ENCODE results near the gene PKNOX2. TPM values are rescaled to one million over a fixed set of nuclear protein-coding genes. Genes with fewer than 3 reads are reported as not detected.

Gene PKNOX2
- total RNA-seq, 1 experiment from 2014 or later, result 3.7 TPM

DNA sequence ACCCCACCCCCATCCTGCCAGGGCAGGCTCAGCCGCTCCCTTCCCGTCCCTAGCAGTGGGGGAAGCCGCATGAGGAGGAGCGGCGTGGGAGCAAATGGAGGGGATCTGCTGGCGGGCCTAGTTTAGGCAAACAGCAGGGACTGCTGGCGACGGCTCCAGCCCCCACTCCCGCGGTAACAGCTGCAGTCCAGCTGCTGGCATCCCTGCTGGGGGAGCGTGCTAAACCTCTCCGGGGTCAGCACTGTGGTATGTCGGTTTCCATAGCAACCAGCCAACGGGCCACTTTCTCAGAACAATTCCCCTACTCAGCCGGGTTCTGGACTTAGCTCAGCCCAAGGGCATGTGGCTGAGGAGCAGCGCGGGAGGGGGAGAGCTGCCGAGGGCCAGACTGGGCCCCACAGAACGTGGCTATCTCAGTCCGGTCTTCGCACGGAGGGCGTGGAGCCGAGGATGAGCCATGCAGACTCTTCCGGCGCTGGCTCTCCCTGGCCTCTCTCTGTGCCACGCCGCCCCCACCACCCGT, 98.8 kb downstream of the PKNOX2 start (continued):
- TF ChIP-seq, protein P1, sequence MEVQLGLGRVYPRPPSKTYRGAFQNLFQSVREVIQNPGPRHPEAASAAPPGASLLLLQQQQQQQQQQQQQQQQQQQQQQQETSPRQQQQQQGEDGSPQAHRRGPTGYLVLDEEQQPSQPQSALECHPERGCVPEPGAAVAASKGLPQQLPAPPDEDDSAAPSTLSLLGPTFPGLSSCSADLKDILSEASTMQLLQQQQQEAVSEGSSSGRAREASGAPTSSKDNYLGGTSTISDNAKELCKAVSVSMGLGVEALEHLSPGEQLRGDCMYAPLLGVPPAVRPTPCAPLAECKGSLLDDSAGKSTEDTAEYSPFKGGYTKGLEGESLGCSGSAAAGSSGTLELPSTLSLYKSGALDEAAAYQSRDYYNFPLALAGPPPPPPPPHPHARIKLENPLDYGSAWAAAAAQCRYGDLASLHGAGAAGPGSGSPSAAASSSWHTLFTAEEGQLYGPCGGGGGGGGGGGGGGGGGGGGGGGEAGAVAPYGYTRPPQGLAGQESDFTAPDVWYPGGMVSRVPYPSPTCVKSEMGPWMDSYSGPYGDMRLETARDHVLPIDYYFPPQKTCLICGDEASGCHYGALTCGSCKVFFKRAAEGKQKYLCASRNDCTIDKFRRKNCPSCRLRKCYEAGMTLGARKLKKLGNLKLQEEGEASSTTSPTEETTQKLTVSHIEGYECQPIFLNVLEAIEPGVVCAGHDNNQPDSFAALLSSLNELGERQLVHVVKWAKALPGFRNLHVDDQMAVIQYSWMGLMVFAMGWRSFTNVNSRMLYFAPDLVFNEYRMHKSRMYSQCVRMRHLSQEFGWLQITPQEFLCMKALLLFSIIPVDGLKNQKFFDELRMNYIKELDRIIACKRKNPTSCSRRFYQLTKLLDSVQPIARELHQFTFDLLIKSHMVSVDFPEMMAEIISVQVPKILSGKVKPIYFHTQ (CRISPR knock-in tag; IDR thresholded peaks at IDR 0.05), result no peak
- TF ChIP-seq GTF2I (CRISPR knock-in tag; conservative IDR thresholded peaks at IDR 0.05) (no peak), TP53 (CRISPR knock-in tag; IDR thresholded peaks at IDR 0.05) (peak; percentile 47; the same call in 1 of the 2 replicates), RELA (CRISPR knock-in tag; IDR thresholded peaks at IDR 0.05; ENCODE audit: borderline replicate concordance) (no peak), SMAD3 (CRISPR knock-in tag; IDR thresholded peaks at IDR 0.05; ENCODE audit: borderline replicate concordance) (0 out of 2 replicates have a peak, but pooled peaks have one; percentile 22), ZNF219 (CRISPR knock-in tag; IDR thresholded peaks at IDR 0.05; ENCODE audit: borderline replicate concordance) (no peak), CBFB (CRISPR knock-in tag; IDR thresholded peaks at IDR 0.05; ENCODE audit: low read depth) (no peak), CREB1 (CRISPR knock-in tag; IDR thresholded peaks at IDR 0.05) (peak; percentile 63; the same call in 1 of the 2 replicates), ZNF423 (CRISPR knock-in tag; IDR thresholded peaks at IDR 0.05) (peak; percentile 68), HMGA2 (CRISPR knock-in tag; IDR thresholded peaks at IDR 0.05) (no peak)
- TF ChIP-seq, protein P2, sequence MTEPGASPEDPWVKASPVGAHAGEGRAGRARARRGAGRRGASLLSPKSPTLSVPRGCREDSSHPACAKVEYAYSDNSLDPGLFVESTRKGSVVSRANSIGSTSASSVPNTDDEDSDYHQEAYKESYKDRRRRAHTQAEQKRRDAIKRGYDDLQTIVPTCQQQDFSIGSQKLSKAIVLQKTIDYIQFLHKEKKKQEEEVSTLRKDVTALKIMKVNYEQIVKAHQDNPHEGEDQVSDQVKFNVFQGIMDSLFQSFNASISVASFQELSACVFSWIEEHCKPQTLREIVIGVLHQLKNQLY (CRISPR knock-in tag; IDR thresholded peaks at IDR 0.05), result no peak
- TF ChIP-seq, protein P3, sequence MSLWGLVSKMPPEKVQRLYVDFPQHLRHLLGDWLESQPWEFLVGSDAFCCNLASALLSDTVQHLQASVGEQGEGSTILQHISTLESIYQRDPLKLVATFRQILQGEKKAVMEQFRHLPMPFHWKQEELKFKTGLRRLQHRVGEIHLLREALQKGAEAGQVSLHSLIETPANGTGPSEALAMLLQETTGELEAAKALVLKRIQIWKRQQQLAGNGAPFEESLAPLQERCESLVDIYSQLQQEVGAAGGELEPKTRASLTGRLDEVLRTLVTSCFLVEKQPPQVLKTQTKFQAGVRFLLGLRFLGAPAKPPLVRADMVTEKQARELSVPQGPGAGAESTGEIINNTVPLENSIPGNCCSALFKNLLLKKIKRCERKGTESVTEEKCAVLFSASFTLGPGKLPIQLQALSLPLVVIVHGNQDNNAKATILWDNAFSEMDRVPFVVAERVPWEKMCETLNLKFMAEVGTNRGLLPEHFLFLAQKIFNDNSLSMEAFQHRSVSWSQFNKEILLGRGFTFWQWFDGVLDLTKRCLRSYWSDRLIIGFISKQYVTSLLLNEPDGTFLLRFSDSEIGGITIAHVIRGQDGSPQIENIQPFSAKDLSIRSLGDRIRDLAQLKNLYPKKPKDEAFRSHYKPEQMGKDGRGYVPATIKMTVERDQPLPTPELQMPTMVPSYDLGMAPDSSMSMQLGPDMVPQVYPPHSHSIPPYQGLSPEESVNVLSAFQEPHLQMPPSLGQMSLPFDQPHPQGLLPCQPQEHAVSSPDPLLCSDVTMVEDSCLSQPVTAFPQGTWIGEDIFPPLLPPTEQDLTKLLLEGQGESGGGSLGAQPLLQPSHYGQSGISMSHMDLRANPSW (CRISPR knock-in tag; conservative IDR thresholded peaks at IDR 0.05; ENCODE audit: low read depth), result no peak
- TF ChIP-seq, protein P4, sequence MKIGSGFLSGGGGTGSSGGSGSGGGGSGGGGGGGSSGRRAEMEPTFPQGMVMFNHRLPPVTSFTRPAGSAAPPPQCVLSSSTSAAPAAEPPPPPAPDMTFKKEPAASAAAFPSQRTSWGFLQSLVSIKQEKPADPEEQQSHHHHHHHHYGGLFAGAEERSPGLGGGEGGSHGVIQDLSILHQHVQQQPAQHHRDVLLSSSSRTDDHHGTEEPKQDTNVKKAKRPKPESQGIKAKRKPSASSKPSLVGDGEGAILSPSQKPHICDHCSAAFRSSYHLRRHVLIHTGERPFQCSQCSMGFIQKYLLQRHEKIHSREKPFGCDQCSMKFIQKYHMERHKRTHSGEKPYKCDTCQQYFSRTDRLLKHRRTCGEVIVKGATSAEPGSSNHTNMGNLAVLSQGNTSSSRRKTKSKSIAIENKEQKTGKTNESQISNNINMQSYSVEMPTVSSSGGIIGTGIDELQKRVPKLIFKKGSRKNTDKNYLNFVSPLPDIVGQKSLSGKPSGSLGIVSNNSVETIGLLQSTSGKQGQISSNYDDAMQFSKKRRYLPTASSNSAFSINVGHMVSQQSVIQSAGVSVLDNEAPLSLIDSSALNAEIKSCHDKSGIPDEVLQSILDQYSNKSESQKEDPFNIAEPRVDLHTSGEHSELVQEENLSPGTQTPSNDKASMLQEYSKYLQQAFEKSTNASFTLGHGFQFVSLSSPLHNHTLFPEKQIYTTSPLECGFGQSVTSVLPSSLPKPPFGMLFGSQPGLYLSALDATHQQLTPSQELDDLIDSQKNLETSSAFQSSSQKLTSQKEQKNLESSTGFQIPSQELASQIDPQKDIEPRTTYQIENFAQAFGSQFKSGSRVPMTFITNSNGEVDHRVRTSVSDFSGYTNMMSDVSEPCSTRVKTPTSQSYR (CRISPR knock-in tag; IDR thresholded peaks at IDR 0.05), result no peak; the same call in 1 of the 2 replicates
- TF ChIP-seq, protein P5, sequence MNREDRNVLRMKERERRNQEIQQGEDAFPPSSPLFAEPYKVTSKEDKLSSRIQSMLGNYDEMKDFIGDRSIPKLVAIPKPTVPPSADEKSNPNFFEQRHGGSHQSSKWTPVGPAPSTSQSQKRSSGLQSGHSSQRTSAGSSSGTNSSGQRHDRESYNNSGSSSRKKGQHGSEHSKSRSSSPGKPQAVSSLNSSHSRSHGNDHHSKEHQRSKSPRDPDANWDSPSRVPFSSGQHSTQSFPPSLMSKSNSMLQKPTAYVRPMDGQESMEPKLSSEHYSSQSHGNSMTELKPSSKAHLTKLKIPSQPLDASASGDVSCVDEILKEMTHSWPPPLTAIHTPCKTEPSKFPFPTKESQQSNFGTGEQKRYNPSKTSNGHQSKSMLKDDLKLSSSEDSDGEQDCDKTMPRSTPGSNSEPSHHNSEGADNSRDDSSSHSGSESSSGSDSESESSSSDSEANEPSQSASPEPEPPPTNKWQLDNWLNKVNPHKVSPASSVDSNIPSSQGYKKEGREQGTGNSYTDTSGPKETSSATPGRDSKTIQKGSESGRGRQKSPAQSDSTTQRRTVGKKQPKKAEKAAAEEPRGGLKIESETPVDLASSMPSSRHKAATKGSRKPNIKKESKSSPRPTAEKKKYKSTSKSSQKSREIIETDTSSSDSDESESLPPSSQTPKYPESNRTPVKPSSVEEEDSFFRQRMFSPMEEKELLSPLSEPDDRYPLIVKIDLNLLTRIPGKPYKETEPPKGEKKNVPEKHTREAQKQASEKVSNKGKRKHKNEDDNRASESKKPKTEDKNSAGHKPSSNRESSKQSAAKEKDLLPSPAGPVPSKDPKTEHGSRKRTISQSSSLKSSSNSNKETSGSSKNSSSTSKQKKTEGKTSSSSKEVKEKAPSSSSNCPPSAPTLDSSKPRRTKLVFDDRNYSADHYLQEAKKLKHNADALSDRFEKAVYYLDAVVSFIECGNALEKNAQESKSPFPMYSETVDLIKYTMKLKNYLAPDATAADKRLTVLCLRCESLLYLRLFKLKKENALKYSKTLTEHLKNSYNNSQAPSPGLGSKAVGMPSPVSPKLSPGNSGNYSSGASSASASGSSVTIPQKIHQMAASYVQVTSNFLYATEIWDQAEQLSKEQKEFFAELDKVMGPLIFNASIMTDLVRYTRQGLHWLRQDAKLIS (CRISPR knock-in tag; IDR thresholded peaks at IDR 0.05; ENCODE audit: borderline replicate concordance), result 0 out of 2 replicates have a peak, but pooled peaks have one; percentile 48
- TF ChIP-seq, protein P6, sequence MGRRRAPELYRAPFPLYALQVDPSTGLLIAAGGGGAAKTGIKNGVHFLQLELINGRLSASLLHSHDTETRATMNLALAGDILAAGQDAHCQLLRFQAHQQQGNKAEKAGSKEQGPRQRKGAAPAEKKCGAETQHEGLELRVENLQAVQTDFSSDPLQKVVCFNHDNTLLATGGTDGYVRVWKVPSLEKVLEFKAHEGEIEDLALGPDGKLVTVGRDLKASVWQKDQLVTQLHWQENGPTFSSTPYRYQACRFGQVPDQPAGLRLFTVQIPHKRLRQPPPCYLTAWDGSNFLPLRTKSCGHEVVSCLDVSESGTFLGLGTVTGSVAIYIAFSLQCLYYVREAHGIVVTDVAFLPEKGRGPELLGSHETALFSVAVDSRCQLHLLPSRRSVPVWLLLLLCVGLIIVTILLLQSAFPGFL (CRISPR knock-in tag; IDR thresholded peaks at IDR 0.05; ENCODE audit: borderline replicate concordance), result no peak

Measured in WTC11 (cell line).